HCT116 (cell line): ENCODE measurements around the gene FGGY. TPM values are rescaled to one million over a fixed set of nuclear protein-coding genes. Genes with fewer than 3 reads are reported as not detected.

ENCODE experiments used
- ATAC-seq: fragments of 200-7000 bp; cut with Tn5 transposase; 2 replicates; pipeline ENCODE4 v1.9.1; 2020; ENCODE audit warnings: mild to moderate bottlenecking, moderate library complexity
- BruUV-seq: library from RNA; stranded (reverse); fragments of 400-500 nt; replicated peaks from 2 replicates; lab custom pipeline; 2021; lab: Mats Ljungman, UMichigan
- CTCF ChIA-PET: fragments of 300-600 bp; sonication (Branson Sonifier 250); formaldehyde crosslinking; loops from one replicate; lab custom pipeline; 2021; ENCODE audit warnings: antibody characterized with exemption; lab: Charles Lee
- POLR2A ChIA-PET: fragments of 300-600, 350-600 bp; sonication (Branson Sonifier 250); formaldehyde crosslinking; loops from one replicate; lab custom pipeline; 2021; ENCODE audit warnings: antibody characterized with exemption; lab: Charles Lee
- RAD21 ChIA-PET, 2 experiments: fragments of 300-600 bp; sonication (Branson Sonifier 250); formaldehyde crosslinking; loops; one replicate each; lab custom pipeline; 2023; ENCODE audit warnings: low total read pairs in 2 of 2; ENCODE audit not compliant: uncharacterized antibody in 2 of 2, unreplicated experiment in 2 of 2, low non-redundant PET in 1 of 2; lab: Charles Lee
- DNase-seq: peaks from one replicate; pipeline ENCODE4 v3.0.0-alpha.2; 2010; ENCODE audit warnings: low read depth, low spot score
- H2AFZ ChIP-seq: fragments of 200-600 bp; shearing (Covaris generic), sonication (generic); 2 replicates; pipeline ENCODE4 v1.6.1; 2017; ENCODE audit warnings: low read depth, mixed run types, mixed read lengths, antibody characterized with exemption, low read length; ENCODE audit not compliant: poor library complexity, severe bottlenecking
- H3K27ac ChIP-seq: 2 replicates; pipeline ENCODE4 v1.5.1; 2012; ENCODE audit warnings: low read depth, low read length
- H3K27me3 ChIP-seq: fragments of 200-600 bp; sonication (generic); 2 replicates; pipeline ENCODE4 v1.6.1; 2016; ENCODE audit warnings: mixed run types, low read length, mixed read lengths; ENCODE audit not compliant: insufficient read depth
- H3K36me3 ChIP-seq, 2 experiments: fragments of 200-500 bp in 1 of 2; fragments of 200-600 bp in 1 of 2; sonication (Bioruptor generic) in 1 of 2; sonication (generic) in 1 of 2; 2 replicates each; pipeline versions ENCODE4 v1.5.1 to v1.6.1; 2014 to 2016; ENCODE audit warnings: low read length in 2 of 2, inconsistent platforms in 1 of 2, mixed read lengths in 1 of 2, mixed run types in 1 of 2; ENCODE audit not compliant: insufficient read depth in 2 of 2, control insufficient read depth in 1 of 2
- H3K4me1 ChIP-seq, 2 experiments: fragments of 200-600 bp in 1 of 2; sonication (generic) in 1 of 2; 2 replicates each; pipeline versions ENCODE4 v1.5.1 to v1.6.1; 2012 to 2017; ENCODE audit warnings: low read length in 2 of 2, inconsistent platforms in 1 of 2, mild to moderate bottlenecking in 1 of 2, mixed read lengths in 1 of 2, mixed run types in 1 of 2, moderate library complexity in 1 of 2; ENCODE audit not compliant: insufficient read depth in 2 of 2, control insufficient read depth in 1 of 2
- H3K4me2 ChIP-seq: fragments of 200-600 bp; sonication (generic); 2 replicates; pipeline ENCODE4 v1.6.1; 2017; ENCODE audit warnings: mixed run types, low read length, mixed read lengths
- H3K4me3 ChIP-seq, 2 experiments: fragments of 200-600 bp in 1 of 2; sonication (generic) in 1 of 2; replicated peaks in 1 of 2; 2 replicates each; pipeline ENCODE4 v1.5.1; 2011 to 2016; ENCODE audit warnings: low read length in 2 of 2, control low read depth in 1 of 2, low read depth in 1 of 2, mild to moderate bottlenecking in 1 of 2, mixed read lengths in 1 of 2, mixed run types in 1 of 2
- H3K79me2 ChIP-seq: fragments of 200-600 bp; sonication (generic); 2 replicates; pipeline ENCODE4 v1.6.1; 2017; ENCODE audit warnings: mild to moderate bottlenecking, mixed run types, low read length, moderate library complexity, mixed read lengths; ENCODE audit not compliant: insufficient read depth
- H3K9ac ChIP-seq: fragments of 200-600 bp; sonication (generic); 2 replicates; pipeline ENCODE4 v1.6.1; 2016; ENCODE audit warnings: low read length, mixed read lengths
- H3K9me2 ChIP-seq: fragments of 200-600 bp; sonication (generic), shearing (Covaris generic); 2 replicates; pipeline ENCODE4 v1.6.1; 2017; ENCODE audit warnings: mixed run types, mild to moderate bottlenecking, moderate library complexity; ENCODE audit not compliant: insufficient read depth
- H3K9me3 ChIP-seq, 2 experiments: fragments of 200-500 bp in 1 of 2; fragments of 200-600 bp in 1 of 2; sonication (Bioruptor generic) in 1 of 2; sonication (generic) in 1 of 2; 2 replicates each; pipeline ENCODE4 v1.6.1; 2014 to 2017; ENCODE audit warnings: low read length in 2 of 2, mixed read lengths in 2 of 2, inconsistent platforms in 1 of 2, low read depth in 1 of 2, mild to moderate bottlenecking in 1 of 2, mixed run types in 1 of 2, moderate library complexity in 1 of 2; ENCODE audit not compliant: control insufficient read depth in 1 of 2, insufficient read depth in 1 of 2
- H4K20me1 ChIP-seq: fragments of 200-600 bp; sonication (generic), shearing (Covaris generic); 2 replicates; pipeline ENCODE4 v1.6.1; 2017; ENCODE audit warnings: mixed run types, mild to moderate bottlenecking, moderate library complexity; ENCODE audit not compliant: insufficient read depth
- CTCF ChIP-seq, 3 experiments: fragments of 200-600 bp in 1 of 3; sonication (generic) in 1 of 3; IDR thresholded peaks in 2 of 3; conservative IDR thresholded peaks in 1 of 3; 2 replicates each; pipeline ENCODE4 v1.5.1; 2012 to 2017; ENCODE audit warnings: low read depth in 2 of 3, low read length in 2 of 3, antibody characterized with exemption in 1 of 3, borderline replicate concordance in 1 of 3, control low read depth in 1 of 3, mild to moderate bottlenecking in 1 of 3, mixed read lengths in 1 of 3, mixed run types in 1 of 3, moderate library complexity in 1 of 3; ENCODE audit not compliant: insufficient read depth in 1 of 3
- EGR1 ChIP-seq: IDR thresholded peaks from 2 replicates; pipeline ENCODE4 v1.6.1; 2012; ENCODE audit warnings: low read depth
- EZH2 ChIP-seq: fragments of 200-600 bp; sonication (generic); IDR thresholded peaks from 2 replicates; pipeline ENCODE4 v1.6.1; 2017; ENCODE audit warnings: antibody characterized with exemption, mixed run types
- EZH2phosphoT487 ChIP-seq: fragments of 200-600 bp; IDR thresholded peaks from 2 replicates; pipeline ENCODE4 v1.6.1; 2018; ENCODE audit warnings: antibody characterized with exemption, borderline replicate concordance
- MAX ChIP-seq: IDR thresholded peaks from 2 replicates; pipeline ENCODE4 v1.6.1; 2012
- POLR2A ChIP-seq: IDR thresholded peaks from 2 replicates; pipeline ENCODE4 v1.7.0; 2011; ENCODE audit warnings: borderline replicate concordance; ENCODE audit not compliant: insufficient read depth, insufficient read length; ENCODE audit errors: extremely low read depth
- POLR2AphosphoS5 ChIP-seq: IDR thresholded peaks from 2 replicates; pipeline ENCODE4 v1.6.1; 2011; ENCODE audit warnings: mild to moderate bottlenecking, low read depth, low read length, moderate library complexity
- RAD21 ChIP-seq: IDR thresholded peaks from 2 replicates; pipeline ENCODE4 v1.6.1; 2012; ENCODE audit warnings: low read depth, mild to moderate bottlenecking
- SIN3A ChIP-seq: IDR thresholded peaks from 2 replicates; pipeline ENCODE4 v1.6.1; 2012; ENCODE audit warnings: low read depth
- SP1 ChIP-seq: IDR thresholded peaks from 2 replicates; pipeline ENCODE4 v1.6.1; 2012; ENCODE audit warnings: low read depth
- SRF ChIP-seq: IDR thresholded peaks from 2 replicates; pipeline ENCODE4 v1.6.1; 2012; ENCODE audit warnings: low read depth
- TCF7L2 ChIP-seq: IDR thresholded peaks from 2 replicates; pipeline ENCODE4 v1.7.0; 2011; ENCODE audit warnings: borderline replicate concordance, inconsistent platforms; ENCODE audit not compliant: insufficient read depth, insufficient read length; ENCODE audit errors: extremely low read depth
- intact Hi-C: fragments of 100-400 bp; cut with micrococcal nuclease; formaldehyde crosslinking; loops from 2 replicates; pipeline ENCODE4 v1.10.0; 2022
- total RNA-seq: library from RNA; stranded (reverse); gene quantifications from one replicate; pipeline ENCODE4 v1.2.1, GENCODE V29; 2021; ENCODE audit not compliant: unreplicated experiment

Gene FGGY
- total RNA-seq, 1 experiment from 2014 or later: 10.6 TPM

- intact Hi-C loops: no loop called here
- H3K36me3 ChIP-seq: no peaks in the 10 kb centered on the region
- no TSS peak for BruUV-seq
- H3K9ac ChIP-seq: no peak overlapping the region
- no peak overlapping the region for H2AFZ ChIP-seq
- ATAC-seq (no peak), DNase-seq (no peak)
- TF ChIP-seq TCF7L2 (no peak), SRF (no peak), SP1 (no peak), POLR2A (no peak)
- ChIA-PET CTCF (no interaction called here), RAD21 (no interaction called here), POLR2A (no interaction called here)
- no peaks in the 10 kb centered on the region for H3K9me3 ChIP-seq
- no peak overlapping the region for H3K4me2 ChIP-seq
- H3K4me3 ChIP-seq: no peak overlapping the region
- no peak overlapping the region for H3K27ac ChIP-seq
- H3K9me2 ChIP-seq: no peaks in the 10 kb centered on the region
- H4K20me1 ChIP-seq: no peaks in the 10 kb centered on the region
- no peaks in the 10 kb centered on the region for H3K4me1 ChIP-seq
- no peaks in the 10 kb centered on the region for H3K27me3 ChIP-seq
- no peaks in the 10 kb centered on the region for H3K79me2 ChIP-seq
Measured at GRCh38 chr1:59543211-59543668, 246.3 kb downstream of the FGGY start.

GRCh38 chr1:59544615-59545293, 247.9 kb downstream of the FGGY start:
- Histone ChIP-seq H3K27ac (no peak overlapping the region), H3K9me2 (no peaks in the 10 kb centered on the region), H3K36me3 (no peaks in the 10 kb centered on the region), H3K9me3 (no peaks in the 10 kb centered on the region), H3K27me3 (no peaks in the 10 kb centered on the region), H3K4me1 (no peaks in the 10 kb centered on the region), H3K79me2 (no peaks in the 10 kb centered on the region), H2AFZ (no peak overlapping the region), H4K20me1 (no peaks in the 10 kb centered on the region), H3K4me2 (no peak overlapping the region), H3K4me3 (no peak overlapping the region), H3K9ac (no peak overlapping the region)
- ChIA-PET CTCF (no interaction called here), RAD21 (no interaction called here), POLR2A (no interaction called here)
- BruUV-seq: no TSS peak
- DNase-seq (no peak), ATAC-seq (no peak)
- TF ChIP-seq RAD21 (no peak), EZH2phosphoT487 (no peak), POLR2AphosphoS5 (no peak), EZH2 (no peak), EGR1 (no peak), TCF7L2 (no peak), SIN3A (no peak), MAX (no peak), CTCF (IDR thresholded peaks at IDR 0.05 in 2 of 3, conservative IDR thresholded peaks at IDR 0.05 in 1 of 3; ENCODE audit: borderline replicate concordance in 1 of 3, insufficient read depth in 1 of 3, low read depth in 2 of 3, low read length in 2 of 3) (no peak), POLR2A (no peak)
- intact Hi-C loops: no loop called here
